HL-60 (cell line): Measurements from ENCODE around the gene CXCL8.

Source experiments
- CTCF ChIP-seq: IDR thresholded peaks from one replicate; pipeline ENCODE4 v1.5.1; 2011; ENCODE audit warnings: low read length, control low read depth, inconsistent platforms; ENCODE audit not compliant: insufficient read depth
- POLR2AphosphoS5 ChIP-seq: IDR thresholded peaks from 2 replicates; pipeline ENCODE4 v1.6.1; 2012; ENCODE audit warnings: low read depth
- REST ChIP-seq: IDR thresholded peaks from 2 replicates; pipeline ENCODE4 v1.6.1; 2012; ENCODE audit warnings: low read depth; ENCODE audit not compliant: insufficient replicate concordance

- TF ChIP-seq CTCF (no peak), REST (no peak), POLR2AphosphoS5 (no peak)
These were observed 26.7 kb upstream of the CXCL8 start for GRCh38 chr4:73713650-73714049.
